H1 (cell line): ENCODE measurements around the gene CRP. TPM values are rescaled to one million over a fixed set of nuclear protein-coding genes. Genes with fewer than 3 reads are reported as not detected.

Source experiments
- CTCF ChIA-PET: fragments of 300-600 bp; sonication (Branson Sonifier 250); formaldehyde crosslinking; loops from one replicate; lab custom pipeline; 2021; ENCODE audit not compliant: partially characterized antibody; lab: Charles Lee
- POLR2A ChIA-PET: fragments of 300-600 bp; sonication (Branson Sonifier 250); formaldehyde crosslinking; loops from one replicate; lab custom pipeline; 2021; ENCODE audit warnings: inconsistent platforms; ENCODE audit not compliant: partially characterized antibody; lab: Charles Lee
- DNase-seq, 2 experiments: peaks; one replicate each; pipeline versions ENCODE4 v3.0.0 to v3.0.0-alpha.2; 2010 to 2022; ENCODE audit warnings: low spot score in 2 of 2, low read depth in 1 of 2, mixed read lengths in 1 of 2
- FAIRE-seq: peaks from 2 replicates; lab custom pipeline; 2011; peaks lifted over from hg19 to GRCh38; lab: Jason Lieb, UNC
- H2AFZ ChIP-seq: 2 replicates; pipeline ENCODE4 v1.8.1; 2012; ENCODE audit warnings: low read length, inconsistent platforms
- H2AK5ac ChIP-seq: 2 replicates; pipeline ENCODE4 v1.6.1; 2013; ENCODE audit warnings: low read depth, low read length
- H2BK120ac ChIP-seq: replicated peaks from 2 replicates; pipeline ENCODE3; 2013; ENCODE audit warnings: low read depth, low read length, inconsistent platforms
- H2BK12ac ChIP-seq: 2 replicates; pipeline ENCODE4 v1.6.1; 2013; ENCODE audit warnings: low read depth, low read length
- H2BK15ac ChIP-seq: 2 replicates; pipeline ENCODE4 v1.6.1; 2013; ENCODE audit warnings: low read length
- H2BK20ac ChIP-seq: 2 replicates; pipeline ENCODE4 v1.6.1; 2013; ENCODE audit warnings: low read length
- H2BK5ac ChIP-seq: 2 replicates; pipeline ENCODE4 v1.6.1; 2013; ENCODE audit warnings: low read depth, low read length
- H3K14ac ChIP-seq: 2 replicates; pipeline ENCODE4 v1.6.1; 2013; ENCODE audit warnings: inconsistent platforms; ENCODE audit not compliant: insufficient read length
- H3K18ac ChIP-seq: 2 replicates; pipeline ENCODE4 v1.6.1; 2013; ENCODE audit warnings: low read length; ENCODE audit errors: extremely low read depth
- H3K23ac ChIP-seq: 2 replicates; pipeline ENCODE4 v1.6.1; 2013; ENCODE audit warnings: inconsistent platforms; ENCODE audit not compliant: insufficient read length
- H3K23me2 ChIP-seq: 2 replicates; pipeline ENCODE4 v1.6.1; 2013; ENCODE audit warnings: low read depth, low read length
- H3K27ac ChIP-seq: 2 replicates; pipeline ENCODE4 v1.6.1; 2011; ENCODE audit warnings: low read depth, low read length, inconsistent platforms
- H3K27me3 ChIP-seq, 4 experiments: replicated peaks in 1 of 4; 1 replicate in 1 of 4; 2 replicates in 3 of 4; pipeline versions ENCODE4 v1.6.1 to v1.8.1; 2011 to 2013; ENCODE audit warnings: low read length in 3 of 4, mild to moderate bottlenecking in 3 of 4, inconsistent platforms in 2 of 4, mixed read lengths in 2 of 4, moderate library complexity in 1 of 4; ENCODE audit not compliant: control insufficient read depth in 3 of 4, insufficient read depth in 3 of 4; ENCODE audit errors: extremely low read depth in 1 of 4
- H3K36me3 ChIP-seq, 4 experiments: 2 replicates each; pipeline versions ENCODE4 v1.6.1 to v1.8.1; 2011 to 2013; ENCODE audit warnings: mild to moderate bottlenecking in 4 of 4, low read length in 3 of 4, moderate library complexity in 2 of 4, control low read depth in 1 of 4, inconsistent platforms in 1 of 4; ENCODE audit not compliant: insufficient read depth in 4 of 4, control insufficient read depth in 2 of 4
- H3K4ac ChIP-seq: replicated peaks from 2 replicates; pipeline ENCODE3; 2013; ENCODE audit warnings: low read length, low read depth, mixed read lengths, inconsistent platforms; ENCODE audit not compliant: insufficient read length
- H3K4me1 ChIP-seq, 4 experiments: replicated peaks in 1 of 4; 1 replicate in 1 of 4; 2 replicates in 3 of 4; pipeline versions ENCODE4 v1.6.1 to v1.8.1; 2011 to 2013; ENCODE audit warnings: low read length in 3 of 4, inconsistent platforms in 2 of 4, mixed read lengths in 1 of 4; ENCODE audit not compliant: insufficient read depth in 4 of 4, control insufficient read depth in 3 of 4
- H3K4me2 ChIP-seq, 2 experiments: 2 replicates each; pipeline versions ENCODE4 v1.6.1 to v1.8.1; 2011 to 2013; ENCODE audit warnings: low read depth in 2 of 2, low read length in 2 of 2, control low read depth in 1 of 2, inconsistent platforms in 1 of 2, mild to moderate bottlenecking in 1 of 2; ENCODE audit not compliant: insufficient read depth in 1 of 2
- H3K4me3 ChIP-seq, 4 experiments: fragments of 200-600, 300-600 bp in 1 of 4; sonication (generic), shearing (Covaris generic), sonication (Bioruptor Twin) in 1 of 4; 2 replicates each; pipeline versions ENCODE4 v1.5.1 to v1.8.1; 2011 to 2016; ENCODE audit warnings: low read length in 4 of 4, low read depth in 3 of 4, control low read depth in 2 of 4, inconsistent platforms in 2 of 4, mild to moderate bottlenecking in 2 of 4, mixed read lengths in 1 of 4, moderate library complexity in 1 of 4; ENCODE audit not compliant: insufficient read depth in 2 of 4; ENCODE audit errors: extremely low read depth in 1 of 4
- H3K56ac ChIP-seq: replicated peaks from 2 replicates; pipeline ENCODE3; 2013; ENCODE audit warnings: low read depth, mild to moderate bottlenecking, mixed read lengths, low read length, inconsistent platforms; ENCODE audit not compliant: insufficient read length
- H3K79me1 ChIP-seq: 2 replicates; pipeline ENCODE4 v1.6.1; 2013; ENCODE audit warnings: low read depth, low read length, control low read depth
- H3K79me2 ChIP-seq, 2 experiments: 2 replicates each; pipeline versions ENCODE4 v1.6.1 to v1.8.1; 2012 to 2013; ENCODE audit warnings: low read length in 2 of 2, mild to moderate bottlenecking in 2 of 2, inconsistent platforms in 1 of 2; ENCODE audit not compliant: insufficient read depth in 2 of 2, control insufficient read depth in 1 of 2
- H3K9ac ChIP-seq, 4 experiments: replicated peaks in 1 of 4; 1 replicate in 1 of 4; 2 replicates in 3 of 4; pipeline versions ENCODE4 v1.6.1 to v1.8.1; 2011 to 2013; ENCODE audit warnings: low read depth in 3 of 4, low read length in 3 of 4, control low read depth in 2 of 4, mild to moderate bottlenecking in 2 of 4, moderate library complexity in 2 of 4, inconsistent platforms in 1 of 4; ENCODE audit errors: extremely low read depth in 1 of 4
- H3K9me3 ChIP-seq, 2 experiments: 2 replicates each; pipeline versions ENCODE4 v1.6.1 to v1.8.1; 2012 to 2013; ENCODE audit warnings: mild to moderate bottlenecking in 2 of 2, moderate library complexity in 2 of 2, control low read depth in 1 of 2, inconsistent platforms in 1 of 2, low read depth in 1 of 2, low read length in 1 of 2, mixed read lengths in 1 of 2; ENCODE audit not compliant: insufficient read depth in 2 of 2
- H4K20me1 ChIP-seq, 2 experiments: replicated peaks in 1 of 2; 2 replicates each; pipeline versions ENCODE3 to v1.8.1; 2011 to 2013; ENCODE audit warnings: inconsistent platforms in 2 of 2, low read length in 2 of 2, mild to moderate bottlenecking in 1 of 2; ENCODE audit not compliant: insufficient read depth in 2 of 2, control insufficient read depth in 1 of 2
- H4K5ac ChIP-seq: 2 replicates; pipeline ENCODE4 v1.6.1; 2013; ENCODE audit warnings: low read length, low read depth, mixed read lengths, inconsistent platforms; ENCODE audit not compliant: insufficient read length
- H4K8ac ChIP-seq: 2 replicates; pipeline ENCODE4 v1.8.0; 2013; ENCODE audit warnings: mild to moderate bottlenecking, moderate library complexity, low read length, inconsistent platforms; ENCODE audit not compliant: insufficient read depth; ENCODE audit errors: extremely low read depth
- H4K91ac ChIP-seq: replicated peaks from 2 replicates; pipeline ENCODE3; 2013; ENCODE audit warnings: low read length, mixed read lengths, inconsistent platforms; ENCODE audit not compliant: insufficient read length
- BACH1 ChIP-seq: IDR thresholded peaks from 2 replicates; pipeline ENCODE4 v1.6.1; 2012; ENCODE audit warnings: low read length, improper control_type of control experiment
- EZH2 ChIP-seq: fragments of 200-600 bp; sonication (generic); IDR thresholded peaks from 2 replicates; pipeline ENCODE4 v1.7.1; 2012; ENCODE audit warnings: low read depth, mild to moderate bottlenecking, moderate library complexity, low read length, inconsistent platforms; ENCODE audit not compliant: severe bottlenecking
- FOSL1 ChIP-seq: IDR thresholded peaks from 2 replicates; pipeline ENCODE4 v1.6.1; 2011; ENCODE audit warnings: mild to moderate bottlenecking, low read depth, low read length, moderate library complexity; ENCODE audit not compliant: insufficient read depth
- KDM4A ChIP-seq: IDR thresholded peaks from one replicate; pipeline ENCODE4 v1.7.1; 2012; ENCODE audit warnings: low read depth, mild to moderate bottlenecking, moderate library complexity, low read length, inconsistent platforms; ENCODE audit not compliant: severe bottlenecking
- MAFK ChIP-seq: IDR thresholded peaks from 2 replicates; pipeline ENCODE4 v1.6.1; 2012; ENCODE audit warnings: low read depth, mild to moderate bottlenecking, improper control_type of control experiment, low read length
- NRF1 ChIP-seq: IDR thresholded peaks from 2 replicates; pipeline ENCODE4 v1.6.1; 2011; ENCODE audit warnings: mild to moderate bottlenecking, low read depth, low read length, improper control_type of control experiment
- RBBP5 ChIP-seq: IDR thresholded peaks from 2 replicates; pipeline ENCODE4 v1.7.1; 2012; ENCODE audit warnings: low read depth, mild to moderate bottlenecking, inconsistent platforms, low read length, moderate library complexity, borderline replicate concordance
- SIN3A ChIP-seq, 2 experiments: IDR thresholded peaks in 1 of 2; conservative IDR thresholded peaks in 1 of 2; 2 replicates each; pipeline ENCODE4 v1.6.1; 2011 to 2012; ENCODE audit warnings: low read length in 2 of 2, improper control_type of control experiment in 1 of 2, low read depth in 1 of 2, mild to moderate bottlenecking in 1 of 2
- SP4 ChIP-seq: IDR thresholded peaks from 2 replicates; pipeline ENCODE4 v1.6.1; 2012; ENCODE audit warnings: low read length, inconsistent platforms
- TAF1 ChIP-seq: IDR thresholded peaks from 2 replicates; pipeline ENCODE4 v1.6.1; 2011; ENCODE audit warnings: mild to moderate bottlenecking, low read depth, low read length
- TCF12 ChIP-seq: IDR thresholded peaks from 2 replicates; pipeline ENCODE4 v1.6.1; 2011; ENCODE audit warnings: low read depth, mild to moderate bottlenecking, low read length
- ZNF274 ChIP-seq: IDR thresholded peaks from 2 replicates; pipeline ENCODE4 v1.7.0; 2012; ENCODE audit warnings: low read length, borderline replicate concordance; ENCODE audit errors: extremely low read depth
- WGBS, 2 experiments: shearing (Covaris generic) in 1 of 2; methylation state at CpG; one replicate each; pipeline versions ENCODE4 v1.1.6 to v1.1.7; 2013 to 2015; ENCODE audit warnings: low lambda C conversion rate in 2 of 2, mixed read lengths in 2 of 2, inconsistent platforms in 1 of 2, low coverage in 1 of 2, missing lambda C conversion rate in 1 of 2; ENCODE audit not compliant: insufficient replicate concordance in 2 of 2, insufficient coverage in 1 of 2, insufficient read length in 1 of 2; ENCODE audit errors: extremely low coverage in 1 of 2, missing lambda C conversion rate in 1 of 2; 5-methylcytosine and 5-hydroxymethylcytosine counted together
- polyA plus RNA-seq, 7 experiments: library from polyadenylated mRNA; depleted of rRNA in 3 of 7; stranded (reverse) in 5 of 7; unstranded in 2 of 7; fragments of >200 nt in 5 of 7; fragments of 200-250 nt in 2 of 7; gene quantifications; 1 replicate in 5 of 7; 2 replicates in 1 of 7; 4 replicates in 1 of 7; pipeline versions ENCODE4 v1.2.1 to v1.2.3, GENCODE V29; 2011 to 2013; ENCODE audit warnings: missing spikeins in 2 of 7, mixed read lengths in 2 of 7
- total RNA-seq: library from RNA; stranded (reverse); fragmentation: NEBNext Ultra II Directional; extraction: Animal tissue kit (Norgen Biotek cat#: 25700); gene quantifications from 2 replicates; pipeline ENCODE4 v1.2.1, GENCODE V29; 2021

CRP gene
- total and polyA plus RNA-seq, 2 of the 8 experiments (the other 6 are each of a cell fraction or from before 2014, with no cell fraction given), result not detected

GRCh38 chr1:159704481-159704880 lies 9.9 kb downstream of the CRP start:
- H4K5ac ChIP-seq, result no peak overlapping the region
- no peak overlapping the region for H3K27ac ChIP-seq
- H3K9me3 ChIP-seq, result peaks cover 24 to 60% of the 10 kb centered on the region in 2 experiments; a peak in 3 of 4 replicates
- H2BK120ac ChIP-seq, result no peak overlapping the region
- no peaks in the 10 kb centered on the region; a peak in 1 of 7 replicates for H3K27me3 ChIP-seq
- no peaks in the 10 kb centered on the region for H3K79me2 ChIP-seq
- no peak overlapping the region for H3K4me3 ChIP-seq
- no peaks in the 10 kb centered on the region for H4K20me1 ChIP-seq
- no peak overlapping the region for H2BK5ac ChIP-seq
- H4K91ac ChIP-seq, result no peak overlapping the region
- no peak overlapping the region for H3K4me2 ChIP-seq
- no peak overlapping the region for H2BK12ac ChIP-seq
- 32% methylated on average over 1 of the region's 1 CpG; no CpG with 5 or more reads in 1 of the 2 experiments for WGBS, 2 experiments
- DNase-seq (no peak), FAIRE-seq (no peak)
- no peak overlapping the region for H4K8ac ChIP-seq
- TF ChIP-seq TAF1, result no peak
- no peak for TF ChIP-seq EZH2
- no peak for TF ChIP-seq ZNF274
- no peak for TF ChIP-seq NRF1
- TF ChIP-seq KDM4A, result no peak
- TF ChIP-seq RBBP5, result no peak
- TF ChIP-seq SIN3A (conservative IDR thresholded peaks at IDR 0.05 in 1 of 2, IDR thresholded peaks at IDR 0.05 in 1 of 2; ENCODE audit: low read depth in 1 of 2, low read length in 2 of 2), result no peak
- TF ChIP-seq SP4, result no peak
- no peak for TF ChIP-seq MAFK
- TF ChIP-seq FOSL1, result no peak
- TF ChIP-seq TCF12, result no peak
- TF ChIP-seq BACH1, result no peak
- no peaks in the 10 kb centered on the region for H3K4me1 ChIP-seq
- H2BK20ac ChIP-seq, result no peak overlapping the region
- no peak overlapping the region for H2AFZ ChIP-seq
- H3K9ac ChIP-seq, result no peak overlapping the region
- no peak overlapping the region for H2BK15ac ChIP-seq
- no peak overlapping the region for H3K4ac ChIP-seq
- H3K23me2 ChIP-seq, result no peaks in the 10 kb centered on the region; the same call in 1 of the 2 replicates
- H3K36me3 ChIP-seq, result no peaks in the 10 kb centered on the region
- no peak overlapping the region for H2AK5ac ChIP-seq
- no peak overlapping the region for H3K23ac ChIP-seq
- POLR2A ChIA-PET, result no interaction called here
- H3K56ac ChIP-seq, result no peak overlapping the region
- H3K79me1 ChIP-seq, result no peaks in the 10 kb centered on the region
- CTCF ChIA-PET, result no interaction called here
- no peak overlapping the region for H3K18ac ChIP-seq
- no peak overlapping the region for H3K14ac ChIP-seq
